Measurements from ENCODE around the gene CSTPP1. TPM values are rescaled to one million over a fixed set of nuclear protein-coding genes. Genes with fewer than 3 reads are reported as not detected.

The CSTPP1 gene
- total RNA-seq, 4 donors from 2014 or later = 31.8 to 42.1 (median 39.1) TPM

- TF ChIP-seq POLR2A (IDR thresholded peaks at IDR 0.05) (no peak), CTCF (IDR thresholded peaks at IDR 0.05) (no peak)
- DNase-seq = no peak
- H3K4me3 ChIP-seq = no peak overlapping the region
- H3K4me1 ChIP-seq = no peaks in the 10 kb centered on the region
- no peaks in the 10 kb centered on the region for H3K9me3 ChIP-seq
- H3K27ac ChIP-seq = no peak overlapping the region
- peaks cover 0 to 44% (median 0%) of the 10 kb centered on the region in 3 donors for H3K36me3 ChIP-seq
- H3K27me3 ChIP-seq = no peaks in the 10 kb centered on the region
Measured at GRCh38 chr11:46892109-46892508, 44.5 kb upstream of the CSTPP1 start.

GRCh38 chr11:46892838-46893237 lies 43.7 kb upstream of the CSTPP1 start:
- no peak overlapping the region for H3K4me3 ChIP-seq
- peaks cover 0 to 44% (median 0%) of the 10 kb centered on the region in 3 donors for H3K36me3 ChIP-seq
- H3K9me3 ChIP-seq = no peaks in the 10 kb centered on the region
- DNase-seq = no peak
- TF ChIP-seq CTCF (IDR thresholded peaks at IDR 0.05) (no peak), POLR2A (IDR thresholded peaks at IDR 0.05) (no peak)
- no peaks in the 10 kb centered on the region for H3K4me1 ChIP-seq
- no peak overlapping the region for H3K27ac ChIP-seq
- H3K27me3 ChIP-seq = no peaks in the 10 kb centered on the region

- DNase-seq = no peak
- Histone ChIP-seq H3K36me3 (peaks cover 0 to 49% (median 0%) of the 10 kb centered on the region in 3 donors), H3K9me3 (no peaks in the 10 kb centered on the region), H3K27me3 (no peaks in the 10 kb centered on the region), H3K4me3 (no peak overlapping the region), H3K27ac (no peak overlapping the region), H3K4me1 (no peaks in the 10 kb centered on the region)
- TF ChIP-seq POLR2A (IDR thresholded peaks at IDR 0.05) (no peak), CTCF (IDR thresholded peaks at IDR 0.05) (no peak)
Measured at GRCh38 chr11:46894506-46894905, 42.1 kb upstream of the CSTPP1 start.

GRCh38 chr11:46894961-46895360 lies 41.6 kb upstream of the CSTPP1 start:
- DNase-seq = no peak
- TF ChIP-seq POLR2A (IDR thresholded peaks at IDR 0.05) (no peak), CTCF (IDR thresholded peaks at IDR 0.05) (no peak)
- no peaks in the 10 kb centered on the region for H3K4me1 ChIP-seq
- peaks cover 0 to 54% (median 0%) of the 10 kb centered on the region in 3 donors for H3K36me3 ChIP-seq
- no peak overlapping the region for H3K4me3 ChIP-seq
- no peaks in the 10 kb centered on the region for H3K9me3 ChIP-seq
- no peak overlapping the region for H3K27ac ChIP-seq
- no peaks in the 10 kb centered on the region for H3K27me3 ChIP-seq

- Histone ChIP-seq H3K27me3 (no peaks in the 10 kb centered on the region), H3K9me3 (no peaks in the 10 kb centered on the region), H3K27ac (no peak overlapping the region), H3K36me3 (peaks cover 0 to 53% (median 0%) of the 10 kb centered on the region in 3 donors), H3K4me3 (no peak overlapping the region), H3K4me1 (no peaks in the 10 kb centered on the region)
- no peak for DNase-seq
- TF ChIP-seq POLR2A (IDR thresholded peaks at IDR 0.05) = no peak
- TF ChIP-seq CTCF (IDR thresholded peaks at IDR 0.05) = no peak
Measured at GRCh38 chr11:46895821-46896220, 40.7 kb upstream of the CSTPP1 start.

Measured in Peyer's patch (tissue), 4 donors.